ENCODE data around the gene ODC1. TPM values are rescaled to one million over a fixed set of nuclear protein-coding genes. Genes with fewer than 3 reads are reported as not detected.

ODC1 gene
- total RNA-seq (10 to 100 TPM; 11.0 to 74.0 (median 25.0) TPM), polyA plus RNA-seq (100 to 1,000 TPM in 1 of 3 donors, 10 to 100 TPM in 1, 1 to 10 TPM in 1; 6.4 to 204 (median 10.2) TPM)
- long read RNA-seq, donor 1, transcript ODC1-201 (12 exons, 2,653 nt), result major isoform, 42 of 42 reads
- long read RNA-seq, donor 1, partial matches to known transcripts, result 0 of 42 reads
- long read RNA-seq, donor 1, other reads (novel, unspliced or antisense), result 0 of 42 reads
- long read RNA-seq, donor 2, transcript ODC1-201 (12 exons, 2,653 nt), result major isoform, 10 of 15 reads
- long read RNA-seq, donor 2, partial matches to known transcripts, result 5 of 15 reads
- long read RNA-seq, donor 2, other reads (novel, unspliced or antisense), result 0 of 15 reads
- long read RNA-seq, donor 3, transcript ODC1-201 (12 exons, 2,653 nt), result major isoform, 19 of 19 reads
- long read RNA-seq, donor 3, partial matches to known transcripts, result 0 of 19 reads
- long read RNA-seq, donor 3, other reads (novel, unspliced or antisense), result 0 of 19 reads
- long read RNA-seq, donor 4, partial matches to known transcripts, result 4 of 5 reads
- long read RNA-seq, donor 4, other reads (novel, unspliced or antisense), result 1 of 5 reads
- long read RNA-seq, donor 5, transcript ODC1-201 (12 exons, 2,653 nt), result major isoform, 49 of 56 reads
- long read RNA-seq, donor 5, partial matches to known transcripts, result 1 of 56 reads
- long read RNA-seq, donor 5, other reads (novel, unspliced or antisense), result 6 of 56 reads
- long read RNA-seq, donor 6, partial matches to known transcripts, result 1 of 2 reads
- long read RNA-seq, donor 6, other reads (novel, unspliced or antisense), result 0 of 2 reads
- long read RNA-seq, donor 7, transcript ODC1-201 (12 exons, 2,653 nt), result major isoform, 11 of 11 reads
- long read RNA-seq, donor 7, partial matches to known transcripts, result 0 of 11 reads
- long read RNA-seq, donor 7, other reads (novel, unspliced or antisense), result 0 of 11 reads
- long read RNA-seq, donor 8, transcript ODC1-201 (12 exons, 2,653 nt), result major isoform, 14 of 31 reads
- long read RNA-seq, donor 8, partial matches to known transcripts, result 17 of 31 reads
- long read RNA-seq, donor 8, other reads (novel, unspliced or antisense), result 0 of 31 reads
- long read RNA-seq, donor 9, transcript ODC1-201 (12 exons, 2,653 nt), result major isoform, 11 of 11 reads
- long read RNA-seq, donor 9, partial matches to known transcripts, result 0 of 11 reads
- long read RNA-seq, donor 9, other reads (novel, unspliced or antisense), result 0 of 11 reads
- long read RNA-seq, donor 10, transcript ODC1-201 (12 exons, 2,653 nt), result major isoform, 15 of 40 reads
- long read RNA-seq, donor 10, partial matches to known transcripts, result 25 of 40 reads
- long read RNA-seq, donor 10, other reads (novel, unspliced or antisense), result 0 of 40 reads

DNA sequence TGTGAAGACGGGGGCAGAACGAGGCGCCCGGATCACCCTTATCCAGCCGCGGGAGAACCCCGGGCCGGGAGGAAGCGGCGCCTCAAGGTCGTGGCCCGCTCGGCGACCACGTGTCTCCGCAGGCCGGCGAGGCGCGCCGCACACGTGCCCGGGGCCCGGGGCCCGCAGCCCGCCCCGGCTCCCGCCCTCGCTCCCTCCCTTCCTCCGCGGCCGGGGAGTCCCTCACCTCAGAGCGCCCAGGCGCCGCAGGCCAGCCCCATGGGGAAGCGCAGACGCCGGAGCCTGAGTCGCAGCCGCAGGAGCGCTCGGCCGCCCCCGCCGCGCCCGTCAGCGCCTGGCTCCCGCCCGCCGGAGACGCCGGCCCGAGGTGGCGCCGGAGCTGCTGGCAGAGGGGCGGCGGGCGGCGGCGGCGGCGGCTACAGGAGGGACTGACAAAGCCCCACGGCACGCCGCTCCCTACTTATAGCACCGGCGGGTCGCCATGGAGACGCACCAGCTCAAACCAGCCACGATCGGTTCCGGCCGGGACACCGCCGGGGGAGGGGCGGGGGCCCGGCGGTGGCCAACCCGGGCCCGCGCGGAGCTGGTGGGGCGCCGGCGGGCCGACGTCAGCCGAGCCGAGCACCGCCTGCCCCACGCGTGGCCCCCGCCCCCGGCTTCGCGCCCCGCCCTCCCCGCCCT is at the start of gene ODC1:
ODC1 (minus strand) TSS at position 433 of the 681 bp plus-strand sequence. CDS start 3,295 bp downstream, outside the sequence.
- no peaks in the 10 kb centered on the region for H3K9me3 ChIP-seq (replicated peaks in 1 of 3)
- peak within 1 kb of the TSS; percentile 69 to 96 (median 85) for H3K27ac ChIP-seq
- H3K27me3 ChIP-seq, result no peaks in the 10 kb centered on the region
- intact Hi-C loops (cut with DNase I), result loop anchor here in 1 of 2 donors (10.0 kb wide), 1 partner anchor 217 kb away; no protein-coding TSS in a partner anchor
- TF ChIP-seq, protein P1, sequence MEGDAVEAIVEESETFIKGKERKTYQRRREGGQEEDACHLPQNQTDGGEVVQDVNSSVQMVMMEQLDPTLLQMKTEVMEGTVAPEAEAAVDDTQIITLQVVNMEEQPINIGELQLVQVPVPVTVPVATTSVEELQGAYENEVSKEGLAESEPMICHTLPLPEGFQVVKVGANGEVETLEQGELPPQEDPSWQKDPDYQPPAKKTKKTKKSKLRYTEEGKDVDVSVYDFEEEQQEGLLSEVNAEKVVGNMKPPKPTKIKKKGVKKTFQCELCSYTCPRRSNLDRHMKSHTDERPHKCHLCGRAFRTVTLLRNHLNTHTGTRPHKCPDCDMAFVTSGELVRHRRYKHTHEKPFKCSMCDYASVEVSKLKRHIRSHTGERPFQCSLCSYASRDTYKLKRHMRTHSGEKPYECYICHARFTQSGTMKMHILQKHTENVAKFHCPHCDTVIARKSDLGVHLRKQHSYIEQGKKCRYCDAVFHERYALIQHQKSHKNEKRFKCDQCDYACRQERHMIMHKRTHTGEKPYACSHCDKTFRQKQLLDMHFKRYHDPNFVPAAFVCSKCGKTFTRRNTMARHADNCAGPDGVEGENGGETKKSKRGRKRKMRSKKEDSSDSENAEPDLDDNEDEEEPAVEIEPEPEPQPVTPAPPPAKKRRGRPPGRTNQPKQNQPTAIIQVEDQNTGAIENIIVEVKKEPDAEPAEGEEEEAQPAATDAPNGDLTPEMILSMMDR (IDR thresholded peaks at IDR 0.05), result peak in 1 of 6 experiments; percentile 19
- TF ChIP-seq POLR2A (IDR thresholded peaks at IDR 0.05), result peak; percentile 59 to 78
- peaks cover 0 to 19% of the 10 kb centered on the region in 2 donors for H3K36me3 ChIP-seq (replicated peaks in 1 of 2)
- H3K4me1 ChIP-seq (replicated peaks in 1 of 2), result peaks cover 9 to 26% of the 10 kb centered on the region in 2 donors
- 0 to 1% (median 0%) methylated on average over 12 to 99 of the region's 99 CpGs; no CpG with 5 or more reads in 1 of the 4 donors for WGBS, 4 donors
- peak; percentile 92 to 96 (median 95) for DNase-seq
- peak within 1 kb of the TSS in 3 of 4 donors; percentile 16 to 68 (median 60) for H3K4me3 ChIP-seq

DNA sequence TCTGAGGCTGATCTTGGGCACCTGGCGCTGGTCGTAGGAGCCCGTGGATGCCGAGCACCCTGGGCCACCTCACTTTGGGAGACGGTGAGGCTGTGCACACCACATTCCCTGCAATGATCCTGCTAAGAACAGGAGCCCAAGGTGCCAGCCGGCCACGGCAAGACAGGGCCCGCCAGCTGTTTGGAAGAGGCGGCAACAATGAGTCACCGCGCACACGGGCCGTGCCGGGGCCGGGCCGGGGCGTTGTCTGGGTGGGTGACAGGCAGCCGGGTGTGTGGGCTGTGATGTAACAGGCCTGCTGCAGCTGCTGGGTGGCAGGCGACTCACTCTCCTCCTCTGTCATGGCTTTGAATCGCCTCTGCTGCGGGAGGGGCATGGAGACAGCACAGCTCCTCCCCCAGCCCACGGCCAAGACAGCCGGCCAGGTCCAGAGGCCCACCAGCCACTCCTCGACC is 49.7 kb upstream of the ODC1 start:
- Histone ChIP-seq H3K36me3 (replicated peaks in 1 of 2) (no peaks in the 10 kb centered on the region), H3K27me3 (peaks cover 6% of the 10 kb centered on the region), H3K27ac (no peak overlapping the region), H3K4me1 (replicated peaks in 1 of 2) (no peaks in the 10 kb centered on the region), H3K9me3 (replicated peaks in 1 of 3) (no peaks in the 10 kb centered on the region), H3K4me3 (no peak overlapping the region)
- 10 to 46% (median 42%) methylated on average over 13 to 24 of the region's 24 CpGs for WGBS, 4 donors
- intact Hi-C loops (cut with DNase I), result no loop called here
- DNase-seq, result peak; percentile 40 to 82 (median 63)
- TF ChIP-seq, protein P1 (IDR thresholded peaks at IDR 0.05), result no peak
- TF ChIP-seq POLR2A (IDR thresholded peaks at IDR 0.05), result no peak

DNA sequence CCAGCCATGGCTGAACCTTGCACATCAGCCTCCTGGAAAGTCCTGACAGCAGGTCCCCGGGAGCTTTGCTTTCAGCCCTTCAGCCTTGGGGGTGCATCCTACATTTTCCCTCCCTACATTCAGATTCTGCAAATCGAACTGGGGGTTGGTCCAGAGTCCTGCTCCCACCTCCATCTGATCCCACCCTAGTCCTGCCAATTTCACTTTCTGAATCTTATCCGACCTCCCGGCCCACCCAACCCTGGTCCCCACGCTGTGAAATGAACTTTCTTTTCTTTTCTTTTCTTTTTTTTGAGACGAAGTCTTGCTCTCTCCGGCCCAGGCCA is 47.8 kb upstream of the ODC1 start:
- peak in 1 of 7 donors; percentile 17 for DNase-seq
- no peak overlapping the region for H3K27ac ChIP-seq
- peaks cover 6% of the 10 kb centered on the region for H3K27me3 ChIP-seq
- intact Hi-C loops (cut with DNase I), result no loop called here
- no peaks in the 10 kb centered on the region for H3K9me3 ChIP-seq (replicated peaks in 1 of 3)
- H3K4me3 ChIP-seq, result no peak overlapping the region
- H3K36me3 ChIP-seq (replicated peaks in 1 of 2), result no peaks in the 10 kb centered on the region
- no peaks in the 10 kb centered on the region for H3K4me1 ChIP-seq (replicated peaks in 1 of 2)
- 70 to 80% (median 74%) methylated on average over 7 of the region's 7 CpGs for WGBS, 4 donors
- TF ChIP-seq, protein P1 (IDR thresholded peaks at IDR 0.05), result no peak
- TF ChIP-seq POLR2A (IDR thresholded peaks at IDR 0.05), result no peak
